Astrocyte of the cerebellum (primary cell): Measurements from ENCODE around the gene CPXM2.
"Not testable (repeated sequence)": the region's sequence is repeated elsewhere in the genome, so short reads cannot be mapped to it uniquely, and the experiment has no call there.

ENCODE experiments used
- DNase-seq: peaks from one replicate; pipeline ENCODE4 v3.0.0-alpha.2; 2011; ENCODE audit warnings: low read depth
- H3K4me3 ChIP-seq: 2 replicates; pipeline ENCODE4 v1.5.1; 2011; ENCODE audit warnings: mild to moderate bottlenecking, low read depth, low read length, moderate library complexity
- CTCF ChIP-seq: IDR thresholded peaks from 2 replicates; pipeline ENCODE4 v1.5.1; 2012; ENCODE audit warnings: low read length, low read depth, moderate library complexity, mild to moderate bottlenecking; ENCODE audit errors: missing control alignments
- in situ Hi-C: cut with HindIII; loops from 2 replicates; pipeline ENCODE4 v1.10.0; 2017; ENCODE audit warnings: low sequenced_read_pairs

The CPXM2 gene

GRCh38 chr10:123742751-123743440 is 148.7 kb downstream of the CPXM2 start:
- in situ Hi-C loops, result no loop called here
- DNase-seq, result no peak
- TF ChIP-seq CTCF, result no peak
- H3K4me3 ChIP-seq, result no peak overlapping the region

GRCh38 chr10:123741711-123742110 is 149.9 kb downstream of the CPXM2 start:
- DNase-seq, result no peak
- no peak overlapping the region for H3K4me3 ChIP-seq
- no peak for TF ChIP-seq CTCF
- in situ Hi-C loops, result no loop called here

- no peak overlapping the region for H3K4me3 ChIP-seq
- no peak for TF ChIP-seq CTCF
- in situ Hi-C loops, result no loop called here
- DNase-seq, result no peak
These were observed 150.5 kb downstream of the CPXM2 start for GRCh38 chr10:123741146-123741545.

- H3K4me3 ChIP-seq, DNase-seq, in situ Hi-C loops: not testable (repeated sequence)
These were observed 154.7 kb downstream of the CPXM2 start for GRCh38 chr10:123736917-123737316.

GRCh38 chr10:123729523-123729922 is 162.1 kb downstream of the CPXM2 start:
- H3K4me3 ChIP-seq, result no peak overlapping the region
- TF ChIP-seq CTCF, result no peak
- in situ Hi-C loops, result no loop called here
- no peak for DNase-seq

GRCh38 chr10:123726836-123727235 is 164.8 kb downstream of the CPXM2 start:
- in situ Hi-C loops, result no loop called here
- DNase-seq, result no peak
- no peak for TF ChIP-seq CTCF
- no peak overlapping the region for H3K4me3 ChIP-seq

- no peak for TF ChIP-seq CTCF
- H3K4me3 ChIP-seq, result no peak overlapping the region
- in situ Hi-C loops, result no loop called here
- DNase-seq, result no peak
These were observed 165.2 kb downstream of the CPXM2 start for GRCh38 chr10:123726381-123726780.
